ENCODE measurements around the gene IL17RD. TPM values are rescaled to one million over a fixed set of nuclear protein-coding genes. Genes with fewer than 3 reads are reported as not detected.
A peak's percentile ranks its signal among the peaks of the same experiment; 100 is the strongest.

The IL17RD gene
- total RNA-seq, 4 donors from 2014 or later: 2.9 to 5.9 (median 5.4) TPM

- WGBS, 2 donors: 35 to 38% methylated on average over 4 of the region's 4 CpGs
- DNase-seq (ENCODE audit: low spot score in 2 of 2): no peak
- no peak for TF ChIP-seq POLR2A (IDR thresholded peaks at IDR 0.05)
- no peak for TF ChIP-seq CTCF (IDR thresholded peaks at IDR 0.05)
- H3K4me3 ChIP-seq (ENCODE audit: low read depth, poor library complexity, severe bottlenecking): no peak overlapping the region
- intact Hi-C loops (cut with DNase I; ENCODE audit: low total_unique reads): no loop called here
Observed at GRCh38 chr3:57048728-57049127, 116.4 kb downstream of the IL17RD start.

GRCh38 chr3:57048052-57048671 is 117.0 kb downstream of the IL17RD start:
- intact Hi-C loops (cut with DNase I; ENCODE audit: low total_unique reads): no loop called here
- 24 to 34% methylated on average over 8 of the region's 8 CpGs for whole genome bisulfite sequencing, 2 donors

GRCh38 chr3:57046101-57046765 is 118.9 kb downstream of the IL17RD start:
- TF ChIP-seq POLR2A (IDR thresholded peaks at IDR 0.05) (no peak), CTCF (IDR thresholded peaks at IDR 0.05) (no peak)
- no peak overlapping the region for H3K4me3 ChIP-seq (ENCODE audit: low read depth, poor library complexity, severe bottlenecking)
- WGBS, 2 donors: 48 to 51% methylated on average over 7 of the region's 7 CpGs
- no peak for DNase-seq (ENCODE audit: low spot score in 2 of 2)
- intact Hi-C loops (cut with DNase I; ENCODE audit: low total_unique reads): no loop called here

More at GRCh38 chr3:57048052-57048671, 117.0 kb downstream of the IL17RD start:
- no peak overlapping the region for H3K4me3 ChIP-seq (ENCODE audit: low read depth, poor library complexity, severe bottlenecking)
- TF ChIP-seq CTCF (IDR thresholded peaks at IDR 0.05): no peak
- TF ChIP-seq POLR2A (IDR thresholded peaks at IDR 0.05): no peak
- DNase-seq (ENCODE audit: low spot score in 2 of 2): peak; percentile 90 to 91

GRCh38 chr3:57043518-57043917 is 121.6 kb downstream of the IL17RD start:
- intact Hi-C loops (cut with DNase I; ENCODE audit: low total_unique reads): no loop called here
- 0% methylated on average over 1 of the region's 1 CpG for WGBS, 2 donors
- H3K4me3 ChIP-seq (ENCODE audit: low read depth, poor library complexity, severe bottlenecking): no peak overlapping the region
- no peak for TF ChIP-seq CTCF (IDR thresholded peaks at IDR 0.05)
- TF ChIP-seq POLR2A (IDR thresholded peaks at IDR 0.05): no peak
- DNase-seq (ENCODE audit: low spot score in 2 of 2): no peak

DNA sequence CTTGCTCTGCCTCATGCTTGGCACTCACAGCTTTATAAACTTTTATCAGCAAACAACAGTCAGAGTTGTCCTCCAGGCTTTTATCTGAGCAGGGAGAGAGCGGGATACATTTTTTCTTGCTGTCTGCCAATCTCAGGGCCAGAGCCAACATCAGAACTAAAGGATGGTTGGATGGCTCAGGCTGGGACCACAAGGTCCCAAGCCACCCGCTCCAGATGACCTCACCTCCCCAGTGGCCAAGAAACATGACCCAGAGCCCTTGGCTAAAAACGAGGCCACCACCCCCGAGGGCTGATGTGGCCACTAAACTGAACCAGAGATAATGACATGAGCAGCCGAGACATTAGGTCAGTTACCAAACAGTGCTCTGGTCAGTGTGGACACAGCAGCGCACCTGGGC is 123.5 kb downstream of the IL17RD start:
- TF ChIP-seq CTCF (IDR thresholded peaks at IDR 0.05) (no peak), POLR2A (IDR thresholded peaks at IDR 0.05) (no peak)

More for the DNA sequence above, 123.5 kb downstream of the IL17RD start:
- intact Hi-C loops (cut with DNase I; ENCODE audit: low total_unique reads): no loop called here
- 43 to 57% methylated on average over 6 of the region's 6 CpGs for WGBS, 2 donors
- DNase-seq (ENCODE audit: low spot score in 2 of 2): no peak
- no peak overlapping the region for H3K4me3 ChIP-seq (ENCODE audit: low read depth, poor library complexity, severe bottlenecking)

Other genes starting within 250 kb of the IL17RD start
- not detected for gene SPATA12, start 104.7 kb downstream of the IL17RD start, total RNA-seq
- 1 to 10 TPM in 2 of 4 donors, under 1 TPM in 2; 0.30 to 3.7 (median 1.6) TPM for gene HESX1, start 34.6 kb upstream of the IL17RD start, total RNA-seq
- 10 to 100 TPM; 41.8 to 49.0 (median 44.5) TPM for gene APPL1, start 62.4 kb upstream of the IL17RD start, total RNA-seq
- gene ASB14, start 127.3 kb upstream of the IL17RD start, total RNA-seq: not detected